GM18858 (cell line): ENCODE data around the gene KASH5.
"Not testable (repeated sequence)": the region's sequence is repeated elsewhere in the genome, so short reads cannot be mapped to it uniquely, and the experiment has no call there.

ENCODE experiments used
- ATAC-seq: cut with Tn5 transposase; IDR thresholded peaks from one replicate; pipeline ENCODE4 v1.9.1; 2021; ENCODE audit not compliant: unreplicated experiment

KASH5 gene

GRCh38 chr19:49453013-49453756 lies 65.1 kb downstream of the KASH5 start, which contains the start of gene ALDH16A1:
ALDH16A1 (plus strand) TSS chr19:49453225; CDS start chr19:49453332, 107 bp downstream.
- peak; percentile 75 for ATAC-seq

DNA sequence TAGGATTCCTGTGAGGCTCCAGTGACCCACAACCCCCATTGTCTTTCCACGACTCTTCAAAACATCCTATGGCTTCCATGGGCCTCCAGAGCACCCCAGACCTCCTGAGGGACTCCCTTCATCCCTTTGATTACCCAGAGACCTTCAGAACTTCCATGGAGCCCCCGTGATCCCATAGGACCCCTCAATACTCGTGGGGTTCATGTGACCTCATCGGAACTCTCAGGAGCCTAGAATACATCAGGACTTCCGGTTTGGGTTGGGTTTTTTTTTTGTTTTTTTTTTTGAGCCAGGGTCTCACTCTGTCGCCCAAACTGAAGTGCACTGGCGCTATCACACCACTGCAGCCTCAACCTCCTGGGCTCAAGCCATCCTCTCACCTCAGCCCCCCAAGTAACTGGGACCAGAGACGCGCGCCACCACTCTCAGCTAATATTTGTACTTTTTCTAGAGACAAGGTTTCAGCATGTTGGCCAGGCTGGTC lies 65.8 kb downstream of the KASH5 start:
- no peak for ATAC-seq

DNA sequence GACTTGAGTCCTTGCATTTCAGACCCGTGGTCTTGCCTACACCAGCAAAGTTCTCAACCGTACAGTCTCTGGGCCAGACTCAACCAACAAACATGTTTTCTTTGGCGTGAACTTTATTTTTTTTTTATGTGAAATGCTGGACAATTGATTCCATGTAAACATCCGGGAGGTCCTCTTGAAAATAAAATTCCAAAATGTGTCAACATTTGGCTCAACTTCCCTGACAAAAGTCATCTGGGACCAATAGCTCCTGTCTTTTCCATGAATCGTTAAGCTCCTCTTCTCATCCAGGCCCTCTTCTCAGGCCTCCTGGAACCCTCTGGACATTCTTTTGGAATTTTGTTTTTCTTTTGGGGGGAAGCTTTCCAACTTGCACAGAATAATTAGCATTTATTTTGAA lies 67.7 kb downstream of the KASH5 start:
- ATAC-seq: no peak

DNA sequence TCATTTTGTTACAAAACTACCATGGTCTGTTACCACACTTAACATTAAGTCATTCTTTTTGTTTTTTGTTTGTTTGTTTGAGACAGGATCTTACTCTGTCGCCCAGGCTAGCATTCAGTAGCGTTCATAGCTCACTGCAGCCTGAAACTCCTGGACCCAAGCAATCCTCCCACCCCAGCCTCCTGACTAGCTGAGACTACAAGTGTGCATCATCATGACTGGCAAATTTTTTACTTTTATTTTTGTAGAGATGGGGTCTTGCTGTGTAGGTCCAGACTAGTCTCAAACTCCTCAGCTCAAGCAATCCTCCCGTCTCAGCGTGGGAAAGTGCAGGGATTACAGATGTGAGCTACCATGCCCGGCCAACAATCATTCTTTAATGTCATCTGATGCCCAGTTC lies 68.3 kb downstream of the KASH5 start:
- ATAC-seq: no peak

- no peak for ATAC-seq
These were observed 70.5 kb downstream of the KASH5 start for GRCh38 chr19:49458567-49458903.

GRCh38 chr19:49459388-49459787 lies 71.3 kb downstream of the KASH5 start:
- ATAC-seq: no peak

DNA sequence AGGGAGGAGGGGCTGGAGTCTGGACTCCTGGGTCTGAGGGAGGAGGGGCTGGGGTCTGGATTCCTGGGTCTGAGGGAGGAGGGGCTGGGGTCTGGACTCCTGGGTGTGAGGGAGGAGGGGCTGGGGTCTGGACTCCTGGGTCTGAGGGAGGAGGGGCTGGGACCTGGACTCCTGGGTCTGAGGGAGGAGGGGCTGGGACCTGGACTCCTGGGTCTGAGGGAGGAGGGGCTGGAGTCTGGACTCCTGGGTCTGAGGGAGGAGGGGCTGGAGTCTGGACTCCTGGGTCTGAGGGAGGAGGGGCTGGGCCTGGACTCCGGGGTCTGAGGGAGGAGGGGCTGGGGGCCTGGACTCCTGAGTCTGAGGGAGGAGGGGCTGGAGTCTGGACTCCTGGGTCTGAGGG lies 73.1 kb downstream of the KASH5 start:
- ATAC-seq: not testable (repeated sequence)

DNA sequence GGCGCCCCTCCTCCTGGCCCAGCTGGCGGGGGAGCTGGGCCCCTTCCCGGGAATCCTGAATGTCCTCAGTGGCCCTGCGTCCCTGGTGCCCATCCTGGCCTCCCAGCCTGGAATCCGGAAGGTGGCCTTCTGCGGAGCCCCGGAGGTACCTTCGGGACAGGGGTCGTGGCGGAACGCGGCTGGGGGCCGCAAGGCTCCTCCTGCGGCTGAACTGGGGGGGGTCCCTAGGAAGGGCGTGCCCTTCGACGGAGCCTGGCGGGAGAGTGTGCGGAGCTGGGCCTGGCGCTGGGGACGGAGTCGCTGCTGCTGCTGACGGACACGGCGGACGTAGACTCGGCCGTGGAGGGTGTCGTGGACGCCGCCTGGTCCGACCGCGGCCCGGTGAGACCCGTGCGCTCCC lies 73.6 kb downstream of the KASH5 start:
- no peak for ATAC-seq

DNA sequence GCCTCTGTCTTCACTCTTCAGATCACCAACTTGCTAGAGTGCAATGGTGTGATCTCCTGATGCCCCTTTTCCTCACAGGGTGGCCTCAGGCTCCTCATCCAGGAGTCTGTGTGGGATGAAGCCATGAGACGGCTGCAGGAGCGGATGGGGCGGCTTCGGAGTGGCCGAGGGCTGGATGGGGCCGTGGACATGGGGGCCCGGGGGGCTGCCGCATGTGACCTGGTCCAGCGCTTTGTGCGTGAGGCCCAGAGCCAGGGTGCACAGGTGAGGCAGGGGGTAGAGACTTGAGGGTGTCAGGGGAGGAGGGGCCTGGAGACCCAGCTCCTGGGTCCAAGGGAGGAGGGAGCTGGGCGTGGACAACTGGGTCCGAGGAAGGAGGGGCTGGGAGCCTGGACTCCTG lies 74.4 kb downstream of the KASH5 start:
- no peak for ATAC-seq

DNA sequence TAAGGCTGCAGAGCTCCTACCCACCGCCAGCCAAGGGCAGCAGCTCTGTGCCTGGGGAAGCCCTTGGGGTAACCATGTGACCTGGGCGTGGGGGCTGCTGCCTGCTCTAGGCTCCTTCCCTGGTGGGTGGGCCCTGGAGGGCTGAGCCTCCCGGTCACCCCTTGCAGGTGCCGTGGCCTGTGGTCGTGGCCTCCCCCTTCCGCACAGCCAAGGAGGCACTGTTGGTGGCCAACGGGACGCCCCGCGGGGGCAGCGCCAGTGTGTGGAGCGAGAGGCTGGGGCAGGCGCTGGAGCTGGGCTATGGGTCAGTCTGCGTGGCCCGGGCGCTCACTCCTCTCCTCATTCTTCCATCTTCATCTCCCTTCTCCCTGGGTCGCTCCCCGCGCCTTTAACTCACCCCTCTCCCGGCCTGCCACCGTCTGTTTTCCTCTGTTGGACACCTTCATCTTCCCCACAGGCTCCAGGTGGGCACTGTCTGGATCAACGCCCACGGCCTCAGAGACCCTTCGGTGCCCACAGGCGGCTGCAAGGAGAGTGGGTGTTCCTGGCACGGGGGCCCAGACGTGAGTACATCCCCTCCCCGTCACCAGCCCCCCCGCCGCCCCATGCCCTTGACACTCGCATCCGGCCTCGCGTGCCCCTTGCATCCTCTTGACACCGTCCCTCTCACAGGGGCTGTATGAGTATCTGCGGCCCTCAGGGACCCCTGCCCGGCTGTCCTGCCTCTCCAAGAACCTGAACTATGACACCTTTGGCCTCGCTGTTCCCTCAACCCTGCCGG lies 76.1 kb downstream of the KASH5 start:
- no peak for ATAC-seq

DNA sequence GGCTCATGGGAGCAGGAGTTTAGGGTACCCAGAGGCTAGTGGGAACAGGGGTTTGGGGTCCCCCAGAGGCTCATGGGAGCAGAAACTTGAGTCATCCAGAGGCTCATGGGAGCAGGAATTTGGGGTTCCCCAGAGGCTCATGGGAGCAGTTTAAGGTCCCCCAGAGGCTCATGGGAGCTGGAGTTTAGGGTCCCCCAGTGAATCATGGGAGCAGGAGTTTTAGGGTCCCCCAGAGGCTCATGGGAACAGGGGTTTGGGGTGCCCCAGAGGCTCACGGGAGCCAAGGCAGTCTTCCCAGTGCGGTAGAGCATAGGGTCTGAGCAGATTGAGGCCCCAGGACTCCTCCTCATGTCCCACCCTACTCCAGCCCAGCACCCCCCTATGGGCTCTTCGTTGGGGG lies 77.3 kb downstream of the KASH5 start:
- ATAC-seq: no peak
